Heart right ventricle (tissue), 16 donors: ENCODE measurements around the gene COX20. TPM values are rescaled to one million over a fixed set of nuclear protein-coding genes. Genes with fewer than 3 reads are reported as not detected.
"Not testable (repeated sequence)": the region's sequence is repeated elsewhere in the genome, so short reads cannot be mapped to it uniquely, and the experiment has no call there.

Source experiments
- ATAC-seq, 8 donors: fragments of 200-7000 bp; cut with Tn5 transposase; one replicate each; pipeline ENCODE4 v1.9.1; 2020; ENCODE audit warnings: mild to moderate bottlenecking in 8 of 8, moderate library complexity in 8 of 8, moderate number of reproducible peaks in 1 of 8
- DNase-seq, 2 donors: peaks; one replicate each; pipeline ENCODE4 v3.0.0-alpha.2; 2020
- H3K27ac ChIP-seq, 10 donors: fragments of 200-600 bp; sonication (generic) in 2 of 10; one replicate each; pipeline versions ENCODE4 v1.5.0 to v1.8.0; 2020 to 2022; ENCODE audit warnings: mild to moderate bottlenecking in 3 of 10
- H3K27me3 ChIP-seq, 7 donors: fragments of 200-600 bp; one replicate each; pipeline ENCODE4 v1.8.0; 2021 to 2022; ENCODE audit warnings: mild to moderate bottlenecking in 2 of 7
- H3K36me3 ChIP-seq, 9 donors: fragments of 200-600 bp; sonication (generic) in 1 of 9; one replicate each; pipeline versions ENCODE4 v1.5.0 to v1.8.0; 2020 to 2022; ENCODE audit warnings: mild to moderate bottlenecking in 2 of 9
- H3K4me1 ChIP-seq, 9 donors: fragments of 200-600 bp; sonication (generic) in 1 of 9; one replicate each; pipeline versions ENCODE4 v1.5.0 to v1.8.0; 2020 to 2022; ENCODE audit warnings: mild to moderate bottlenecking in 4 of 9
- H3K4me3 ChIP-seq, 10 donors: fragments of 200-600 bp; sonication (generic) in 2 of 10; one replicate each; pipeline versions ENCODE4 v1.5.0 to v1.8.0; 2020 to 2022; ENCODE audit warnings: mild to moderate bottlenecking in 7 of 10, moderate library complexity in 2 of 10
- H3K9me3 ChIP-seq, 11 donors: fragments of 200-600 bp in 10 of 11; sonication (generic) in 2 of 11; one replicate each; pipeline versions ENCODE4 v1.5.0 to v1.8.0; 2013 to 2022; ENCODE audit warnings: mild to moderate bottlenecking in 2 of 11, control low read depth in 1 of 11, moderate library complexity in 1 of 11
- CTCF ChIP-seq, 9 donors: fragments of 200-600 bp; sonication (generic) in 2 of 9; IDR thresholded peaks; one replicate each; pipeline versions ENCODE4 v1.5.0 to v1.8.0; 2021 to 2022; ENCODE audit warnings: antibody characterized with exemption in 9 of 9, mild to moderate bottlenecking in 5 of 9, moderate library complexity in 1 of 9
- WGBS, 2 donors: extraction: QIAGEN DNeasy Blood & Tissue Kit; methylation state at CpG; one replicate each; pipeline ENCODE4 v1.1.7; 2013; ENCODE audit warnings: inconsistent platforms in 1 of 2; 5-methylcytosine and 5-hydroxymethylcytosine counted together
- intact Hi-C, 10 donors: fragments of 100-400 bp; cut with DNase I; formaldehyde crosslinking; loops; one replicate each; pipeline versions ENCODE4 v1.11.1 to v1.14.2; 2022
- polyA plus RNA-seq, 2 donors: library from polyadenylated mRNA; stranded (reverse); fragments of 200-250 nt; gene quantifications; one replicate each; pipeline ENCODE4 v1.2.3, GENCODE V29; 2013
- total RNA-seq, 10 donors: library from RNA; stranded (reverse); fragmentation: NEBNext Ultra II Directional in 3 of 10; extraction: Animal tissue kit (Norgen Biotek cat#: 25700) in 3 of 10; gene quantifications; one replicate each; pipeline versions ENCODE4 v1.2.1 to v1.2.4, GENCODE V29; 2021 to 2023
- donor health status: Arrhythmogenic right ventricular cardiomyopathy.
- donor health status: ischemic (EF 13 %, LVEDD 7.1; RV severe dilation, severe dysfunction).
- donor health status: healthy with polysubstance abuse.
- donor health status: DM: no; HTN: yes; CAD: no.
- donor health status: DM: no; HTN: no; CAD: no.
- donor health status: ischemic (EF 25% LVEDD 6.9; RV normal size, moderate dysfunction).
- donor health status: ischemic (EF 25% LVEDD 5.7; RV mildly dilated, moderate dysfunction).
- donor health status: healthy.
- donor health status: DM: yes; HTN: yes; CAD: no.
- donor health status: Ischemic cardiomyopathy.
- donor health status: ischemic (EF 35%, LVEDD 5.7; RV mildly dilated, moderate dysfunction).
- donor health status: nonischemic (EF 11% LVEDD 7.7; RV severe dilation, severe dysfunction).
- donor health status: DM: yes; HTN: yes; CAD: no.
- donor health status: PGD.
- donor health status: ischemic (EF 29% LVEDD 5.4; RV normal size, mild dysfunction).
- donor health status: nonischemic (EF 23%, LVEDD 6.1; RV moderate dilation, normal function).

Gene COX20
- total and polyA plus RNA-seq, 12 donors: 56.6 to 139 (median 64.4) TPM

- Histone ChIP-seq H3K9me3 (no peaks in the 10 kb centered on the region), H3K27me3 (peaks cover 0 to 4% (median 0%) of the 10 kb centered on the region in 7 donors), H3K4me1 (no peaks in the 10 kb centered on the region), H3K36me3 (no peaks in the 10 kb centered on the region), H3K27ac (no peak overlapping the region), H3K4me3 (no peak overlapping the region)
- no peak for TF ChIP-seq CTCF (IDR thresholded peaks at IDR 0.05)
- ATAC-seq (no peak), DNase-seq (no peak)
- intact Hi-C loops: no loop called here
- WGBS, 2 donors: 41 to 49% methylated on average over 4 of the region's 4 CpGs
These were observed 45.7 kb upstream of the COX20 start for GRCh38 chr1:244789731-244790130.

GRCh38 chr1:244791061-244791460 lies 44.4 kb upstream of the COX20 start:
- Histone ChIP-seq H3K4me3 (no peak overlapping the region), H3K9me3 (no peaks in the 10 kb centered on the region), H3K4me1 (no peaks in the 10 kb centered on the region), H3K36me3 (no peaks in the 10 kb centered on the region), H3K27me3 (peaks cover 0 to 4% (median 0%) of the 10 kb centered on the region in 7 donors), H3K27ac (no peak overlapping the region)
- WGBS, 2 donors: 94 to 96% methylated on average over 3 of the region's 3 CpGs
- ATAC-seq (no peak), DNase-seq (no peak)
- intact Hi-C loops: no loop called here
- TF ChIP-seq CTCF (IDR thresholded peaks at IDR 0.05): no peak

GRCh38 chr1:244792188-244792850 lies 43.1 kb upstream of the COX20 start:
- no peak for ATAC-seq
- no peaks in the 10 kb centered on the region for H3K9me3 ChIP-seq
- H3K27me3 ChIP-seq: peaks cover 0 to 4% (median 0%) of the 10 kb centered on the region in 7 donors
- H3K4me1 ChIP-seq: peaks cover 0 to 5% (median 0%) of the 10 kb centered on the region in 9 donors
- no peak for DNase-seq
- TF ChIP-seq CTCF (IDR thresholded peaks at IDR 0.05): no peak
- H3K36me3 ChIP-seq: no peaks in the 10 kb centered on the region
- intact Hi-C loops: no loop called here
- H3K27ac ChIP-seq: no peak overlapping the region
- WGBS, 2 donors: 70 to 80% methylated on average over 5 of the region's 5 CpGs
- no peak overlapping the region for H3K4me3 ChIP-seq

- ATAC-seq: no peak
These were observed 41.4 kb upstream of the COX20 start for GRCh38 chr1:244794071-244794470.

GRCh38 chr1:244794516-244794915 lies 40.9 kb upstream of the COX20 start:
- 92 to 95% methylated on average over 6 of the region's 6 CpGs for WGBS, 2 donors
- DNase-seq, H3K27ac ChIP-seq, H3K4me1 ChIP-seq, H3K4me3 ChIP-seq, intact Hi-C loops, H3K9me3 ChIP-seq, ATAC-seq, H3K27me3 ChIP-seq, H3K36me3 ChIP-seq: not testable (repeated sequence)

More at GRCh38 chr1:244794071-244794470, 41.4 kb upstream of the COX20 start:
- Histone ChIP-seq H3K9me3 (no peaks in the 10 kb centered on the region), H3K36me3 (no peaks in the 10 kb centered on the region), H3K27ac (no peak overlapping the region), H3K4me1 (peaks cover 0 to 5% (median 0%) of the 10 kb centered on the region in 9 donors), H3K27me3 (no peaks in the 10 kb centered on the region), H3K4me3 (no peak overlapping the region)
- DNase-seq: no peak
- TF ChIP-seq CTCF (IDR thresholded peaks at IDR 0.05): no peak
- intact Hi-C loops: no loop called here
- WGBS, 2 donors: 89 to 91% methylated on average over 9 of the region's 9 CpGs
